ENCODE data around the gene TNRC6C. TPM values are rescaled to one million over a fixed set of nuclear protein-coding genes. Genes with fewer than 3 reads are reported as not detected.

Gene TNRC6C
- total RNA-seq, 1 donor from 2014 or later, result 6.5 TPM

DNA sequence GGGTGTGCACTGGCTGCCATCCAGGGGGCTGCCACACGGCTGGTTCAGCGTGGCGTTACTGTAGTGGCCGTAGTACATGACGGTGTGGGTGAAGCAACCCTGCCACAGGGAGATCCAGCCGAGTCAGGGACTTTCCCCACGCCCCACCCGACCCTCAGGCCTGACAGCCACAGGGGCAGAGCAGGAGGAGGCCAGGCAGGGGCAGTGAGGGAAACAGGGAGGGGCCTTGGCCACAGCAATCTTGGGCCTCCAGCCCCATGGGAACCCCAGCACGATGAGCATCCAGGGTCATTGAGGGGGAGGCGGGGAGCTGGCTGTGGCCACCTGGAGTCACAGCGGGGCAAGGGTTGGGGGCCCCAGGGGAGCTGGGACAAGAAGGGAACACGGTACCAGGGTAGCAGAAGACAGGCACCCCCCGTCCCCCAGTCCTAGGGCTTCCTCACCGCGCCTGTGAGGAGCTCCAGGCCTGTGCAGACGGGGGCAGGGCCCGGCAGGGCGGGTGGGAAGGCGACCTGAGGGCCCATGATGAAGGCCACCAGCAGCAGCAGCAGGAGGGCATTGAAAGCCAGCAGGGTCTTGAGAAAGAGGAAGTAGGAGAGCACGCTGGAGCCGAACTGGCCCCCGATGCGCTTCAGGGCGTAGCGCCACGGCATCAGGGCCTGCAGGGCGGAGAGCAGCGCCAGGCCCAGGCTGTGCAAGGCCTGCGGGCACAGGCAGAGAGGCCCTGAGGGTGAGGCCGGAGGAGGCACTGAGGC lies 165.8 kb downstream of the TNRC6C start:
- no peak for DNase-seq (ENCODE audit: low read depth, low spot score)

GRCh38 chr17:78124836-78125137 lies 166.3 kb downstream of the TNRC6C start:
- no peak for DNase-seq (ENCODE audit: low read depth, low spot score)

DNA sequence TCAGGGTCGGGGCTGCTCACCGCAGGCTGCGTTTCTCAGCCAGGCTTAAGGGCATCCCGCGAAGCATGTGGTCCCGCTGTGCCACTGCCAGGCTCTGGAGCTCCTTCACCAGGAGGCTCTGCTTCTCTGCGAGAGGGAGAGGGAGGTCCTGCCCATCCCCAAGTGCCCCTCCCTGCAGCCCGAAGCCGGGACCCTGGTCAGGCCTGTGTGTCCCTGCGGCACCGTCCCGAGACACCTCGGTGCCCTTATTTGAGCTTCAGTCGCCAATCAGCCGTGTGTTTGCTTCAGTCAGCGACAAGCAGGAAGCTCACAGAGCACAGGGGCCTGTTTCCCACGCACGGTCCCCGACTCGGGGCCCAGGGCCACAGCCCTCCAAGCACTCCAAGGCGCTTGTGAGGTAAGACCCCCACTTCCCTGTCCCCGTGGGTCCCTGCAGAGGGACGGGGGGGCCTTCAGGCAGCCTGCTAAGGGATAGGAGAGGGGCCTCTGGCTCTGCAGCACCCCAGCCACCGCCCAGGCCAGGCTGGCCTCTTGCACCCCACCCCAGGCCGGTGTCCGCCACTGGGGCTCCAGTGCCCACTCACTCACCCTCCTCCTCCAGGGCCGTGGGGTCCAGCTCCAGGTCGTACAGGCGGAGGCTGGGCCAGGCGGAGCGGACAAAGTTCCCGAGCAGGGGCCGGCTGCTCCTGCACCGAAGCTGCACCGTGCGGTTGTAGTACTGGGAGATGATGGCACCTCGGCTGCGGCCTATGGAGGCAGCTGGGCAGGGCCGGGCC lies 166.8 kb downstream of the TNRC6C start:
- no peak for DNase-seq (ENCODE audit: low read depth, low spot score)

DNA sequence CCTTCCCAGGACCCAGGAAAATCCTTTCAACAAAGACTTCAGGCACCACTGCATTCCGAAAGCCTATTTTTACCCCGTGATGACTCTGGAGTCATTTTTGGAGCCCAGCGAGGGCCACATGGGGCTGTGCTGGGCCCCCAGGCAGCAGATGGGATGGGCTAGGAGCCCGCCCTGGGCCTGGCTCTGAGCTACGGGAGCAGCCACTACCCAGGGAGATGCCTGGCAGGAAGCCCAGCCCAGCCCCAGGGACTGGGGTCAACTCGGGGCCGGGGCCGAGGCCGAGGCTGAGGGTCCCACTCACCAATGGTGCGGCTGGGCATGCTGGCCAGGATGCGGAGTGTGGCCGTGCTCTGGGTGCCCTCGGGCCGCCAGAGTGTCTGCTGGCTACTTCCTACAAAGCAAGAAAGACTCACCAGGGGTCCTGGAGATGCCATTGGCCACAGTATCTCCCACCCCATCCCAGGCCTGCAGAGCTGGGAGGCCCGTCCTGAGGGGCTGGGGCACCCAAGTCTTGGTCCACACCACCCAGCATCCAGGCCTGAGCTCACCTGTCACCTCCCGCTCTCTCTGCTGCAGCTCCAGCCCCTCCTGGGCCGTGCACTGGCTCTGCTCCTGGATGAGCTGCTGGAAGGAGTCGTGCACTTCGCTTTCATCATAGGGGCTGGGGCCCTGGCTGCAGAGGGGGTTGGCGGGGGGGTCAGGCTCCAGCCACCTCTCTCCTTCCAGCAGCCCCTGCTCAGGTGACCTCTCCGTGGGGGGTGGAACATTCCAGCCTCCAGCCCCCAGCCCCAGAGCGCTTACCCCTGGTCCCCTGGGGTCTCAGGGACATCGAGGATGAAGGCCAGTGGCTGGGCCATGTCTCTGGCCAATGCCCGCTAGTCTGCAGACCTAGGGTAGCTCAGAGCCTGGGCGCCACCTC lies 167.7 kb downstream of the TNRC6C start:
- no peak for DNase-seq (ENCODE audit: low read depth, low spot score)

DNA sequence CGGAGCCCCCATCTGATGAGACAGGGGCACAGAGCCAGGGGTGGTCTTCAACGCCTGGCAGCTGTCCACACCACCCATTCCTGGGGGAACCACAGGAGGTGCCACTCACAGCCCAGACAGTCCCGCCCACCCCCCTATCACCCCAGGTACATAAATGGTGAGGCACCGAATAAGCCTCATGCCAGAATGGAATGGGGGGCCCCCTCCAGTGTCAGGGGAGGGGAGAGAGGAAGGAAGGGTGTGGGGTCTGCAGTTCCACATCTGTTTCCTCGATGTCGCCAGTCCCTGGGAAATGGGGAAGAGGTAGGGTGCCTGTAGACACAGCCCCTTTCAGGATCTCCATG lies 168.4 kb downstream of the TNRC6C start:
- DNase-seq (ENCODE audit: low read depth, low spot score), result no peak

- no peak for DNase-seq (ENCODE audit: low read depth, low spot score)
Measured at GRCh38 chr17:78127239-78127887, 168.9 kb downstream of the TNRC6C start.

DNA sequence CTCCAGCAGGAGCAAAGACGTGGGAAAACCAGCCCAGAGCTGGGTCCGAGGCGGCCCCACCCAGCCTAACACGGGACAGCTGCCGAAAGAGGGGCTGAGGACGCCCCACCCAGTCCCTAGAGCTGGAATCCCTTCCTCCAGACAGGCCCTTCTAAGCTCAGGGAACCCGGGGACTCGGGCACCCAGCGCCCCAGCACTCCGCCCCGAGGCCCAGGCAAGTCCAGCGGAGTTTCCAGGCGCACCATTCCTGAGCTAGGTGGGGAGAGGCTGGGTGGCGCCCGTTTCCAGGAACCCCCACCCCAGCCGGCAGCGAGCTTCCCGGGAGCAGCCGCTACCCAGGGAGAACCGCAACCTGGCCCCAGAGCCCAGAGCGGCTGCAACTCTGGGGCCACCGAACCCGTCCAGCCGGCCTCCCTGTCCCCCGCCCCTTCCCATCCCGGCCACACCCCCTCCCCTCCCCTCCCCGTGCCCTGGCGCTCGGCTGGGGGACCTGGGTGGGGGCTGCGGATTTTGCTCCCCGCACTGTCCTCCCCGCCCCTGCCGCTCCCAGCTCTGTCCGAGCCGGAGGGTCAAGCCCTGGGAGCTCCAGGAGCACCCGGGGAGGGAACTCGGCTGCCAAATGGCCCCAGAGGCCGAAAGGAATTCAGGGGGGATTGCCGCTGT lies 169.5 kb downstream of the TNRC6C start:
- no peak for DNase-seq (ENCODE audit: low read depth, low spot score)

GRCh38 chr17:78128551-78129350 lies 170.2 kb downstream of the TNRC6C start, which contains the start of gene TMC6:
Gene TMC6 (minus strand): TSS chr17:78128755. CDS start chr17:78126832, 1,923 bp downstream.
- no peak for DNase-seq (ENCODE audit: low read depth, low spot score)

- no peak for DNase-seq (ENCODE audit: low read depth, low spot score)
Measured at GRCh38 chr17:78129351-78130089, 171.0 kb downstream of the TNRC6C start.

GRCh38 chr17:78130090-78130436 lies 171.6 kb downstream of the TNRC6C start:
- no peak for DNase-seq (ENCODE audit: low read depth, low spot score)

DNA sequence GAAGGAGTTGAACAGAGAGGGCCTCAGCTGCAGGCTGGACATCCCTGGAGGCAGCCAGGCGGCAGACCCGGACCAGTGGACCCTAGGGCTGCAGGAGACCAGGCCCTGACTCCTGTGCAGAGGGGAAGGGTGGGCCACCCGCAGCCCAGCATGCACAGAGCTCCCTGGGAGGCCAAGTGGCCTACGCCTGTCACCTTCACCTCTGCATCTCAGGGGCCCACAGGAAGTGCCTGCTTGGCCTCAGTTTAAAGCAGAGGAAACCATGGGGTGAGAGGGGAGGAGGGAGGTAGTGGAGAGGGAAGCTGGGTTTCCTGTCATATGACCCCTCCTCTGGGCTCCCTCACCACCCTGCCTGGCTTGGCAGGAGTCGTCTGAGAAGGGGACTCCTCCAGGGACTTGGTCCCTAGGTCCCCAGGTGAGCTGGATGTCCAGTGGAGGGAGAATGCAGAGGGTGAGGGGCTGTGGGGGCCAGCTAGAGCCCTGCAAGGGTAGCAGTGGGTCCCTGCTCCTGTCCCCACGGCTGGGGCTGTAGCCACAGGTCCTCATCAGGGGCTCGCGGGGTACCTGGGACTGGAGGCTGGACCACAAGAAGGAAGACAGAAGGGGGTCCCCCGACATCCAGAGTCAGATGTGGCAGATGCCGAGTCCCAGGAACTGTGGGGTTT lies 172.1 kb downstream of the TNRC6C start, which contains the start of gene TMC8:
TMC8 (plus strand) TSS at position 335 of the 665 bp plus-strand sequence. CDS start 818 bp downstream, outside the sequence.
- no peak for DNase-seq (ENCODE audit: low read depth, low spot score)

DNA sequence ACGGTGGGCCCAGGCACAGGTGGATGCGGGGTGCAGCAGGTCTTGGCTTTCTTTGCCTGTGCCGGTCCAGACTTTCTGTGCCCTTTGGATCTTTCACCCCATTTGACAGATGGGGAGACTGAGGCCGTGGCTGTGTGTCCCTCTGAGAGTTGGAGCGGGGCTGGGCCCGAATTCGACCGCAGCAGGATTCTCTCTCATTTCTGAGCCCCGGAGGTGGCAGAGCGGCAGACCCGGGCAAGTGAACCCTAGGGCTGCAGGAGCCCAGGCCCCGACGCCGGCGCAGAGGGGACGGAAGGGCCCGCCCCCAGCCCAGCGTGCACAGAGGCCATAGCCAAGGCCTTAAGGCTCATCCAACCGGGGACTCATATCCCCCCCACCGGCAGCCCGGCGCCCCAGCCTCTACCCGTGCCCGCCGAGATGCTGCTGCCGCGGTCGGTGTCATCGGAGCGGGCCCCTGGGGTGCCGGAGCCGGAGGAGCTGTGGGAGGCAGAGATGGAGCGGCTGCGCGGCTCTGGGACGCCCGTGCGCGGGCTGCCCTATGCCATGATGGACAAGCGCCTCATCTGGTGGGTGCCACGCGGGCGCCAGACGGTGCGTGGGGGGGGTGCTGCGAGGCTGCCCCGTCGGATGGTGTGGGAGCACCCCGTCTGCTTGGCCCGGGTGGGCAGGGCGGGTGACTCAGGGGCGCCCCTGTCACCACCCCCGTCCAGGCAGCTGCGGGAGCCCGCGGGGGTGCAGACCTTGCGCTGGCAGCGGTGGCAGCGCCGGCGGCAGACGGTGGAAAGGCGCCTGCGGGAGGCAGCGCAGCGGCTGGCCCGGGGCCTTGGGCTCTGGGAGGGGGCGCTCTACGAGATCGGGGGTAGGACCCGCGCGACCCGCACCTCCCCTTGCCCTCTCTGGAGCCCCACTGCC lies 172.9 kb downstream of the TNRC6C start:
- DNase-seq (ENCODE audit: low read depth, low spot score), result no peak

DNA sequence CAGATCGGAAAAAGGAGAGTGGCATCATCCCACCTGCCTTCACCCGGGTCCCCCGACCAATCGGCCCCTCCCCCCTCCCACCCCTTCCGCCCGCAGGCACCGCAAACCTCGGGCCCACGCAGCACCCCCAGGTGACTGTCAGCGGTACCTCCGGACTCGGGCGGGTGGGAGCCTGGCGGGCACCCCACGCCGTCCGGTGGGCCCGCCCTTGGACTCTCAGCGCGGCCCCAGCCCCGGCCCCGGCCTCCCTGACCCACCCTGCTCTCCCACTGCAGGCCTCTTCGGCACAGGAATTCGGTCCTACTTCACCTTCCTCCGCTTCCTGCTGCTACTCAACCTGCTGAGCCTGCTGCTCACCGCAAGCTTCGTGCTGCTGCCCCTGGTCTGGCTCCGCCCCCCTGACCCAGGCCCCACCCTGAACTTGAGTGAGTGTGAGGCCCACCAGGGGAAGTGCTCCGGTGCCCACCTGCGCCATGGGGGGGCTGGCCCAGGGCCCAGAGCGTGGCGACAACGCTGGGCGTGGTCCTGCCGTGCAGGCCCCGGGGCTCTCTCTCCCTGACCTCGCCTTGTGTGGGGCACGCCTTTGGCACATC lies 173.7 kb downstream of the TNRC6C start:
- DNase-seq (ENCODE audit: low read depth, low spot score), result no peak

DNA sequence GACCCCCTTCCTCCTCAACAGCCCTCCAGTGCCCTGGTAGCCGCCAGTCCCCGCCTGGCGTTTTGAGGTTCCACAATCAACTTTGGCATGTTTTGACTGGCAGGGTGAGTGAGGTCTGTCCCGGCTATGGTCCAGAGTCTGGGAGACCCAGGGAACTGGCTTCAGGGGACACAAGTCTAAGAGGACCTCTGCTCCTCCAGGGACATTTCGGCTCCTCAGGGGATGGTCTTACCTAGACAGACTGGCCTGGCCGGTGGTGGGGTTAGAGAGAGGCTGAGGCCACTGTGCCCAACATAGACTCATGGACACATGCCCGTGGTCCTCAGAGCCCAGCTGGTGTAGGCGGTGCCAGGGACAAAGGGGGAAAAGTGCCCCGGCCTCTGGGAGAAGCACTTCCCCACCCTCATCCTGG lies 174.3 kb downstream of the TNRC6C start:
- DNase-seq (ENCODE audit: low read depth, low spot score), result no peak

DNA sequence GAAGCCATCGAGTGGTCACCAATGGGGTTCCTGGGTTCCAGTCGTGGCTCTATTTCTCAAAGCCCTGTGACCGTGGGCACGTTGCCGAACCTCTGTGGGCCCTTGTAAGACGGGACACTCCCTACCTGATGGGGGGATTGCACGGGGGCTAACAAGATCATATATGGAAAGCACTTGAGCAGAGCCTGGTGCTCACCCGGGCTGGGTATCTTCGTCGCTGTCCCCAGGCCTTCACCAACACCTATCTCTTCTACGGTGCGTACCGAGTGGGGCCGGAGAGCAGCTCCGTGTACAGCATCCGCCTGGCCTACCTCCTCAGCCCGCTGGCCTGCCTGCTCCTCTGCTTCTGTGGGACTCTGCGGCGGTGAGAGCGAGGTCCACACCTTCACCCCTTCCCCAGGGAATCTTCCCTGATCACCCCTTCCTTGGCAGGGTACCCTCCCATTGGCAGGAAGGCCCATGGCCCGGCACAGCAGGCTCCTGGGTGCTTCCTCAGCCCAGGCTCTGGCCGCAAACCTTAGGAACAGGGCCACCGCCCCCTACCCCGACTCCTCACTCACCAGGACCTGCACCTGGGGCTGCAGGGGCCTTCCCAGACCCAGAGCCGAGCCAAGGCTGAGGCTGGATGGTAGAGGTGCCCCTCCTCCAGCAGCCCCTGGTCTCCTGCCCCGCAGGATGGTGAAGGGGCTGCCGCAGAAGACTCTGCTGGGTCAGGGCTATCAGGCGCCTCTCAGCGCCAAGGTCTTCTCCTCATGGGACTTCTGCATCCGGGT lies 174.9 kb downstream of the TNRC6C start:
- no peak for DNase-seq (ENCODE audit: low read depth, low spot score)

Measured in pulmonary artery endothelial cell (primary cell).